ENCODE data around the gene PRSS16.
"Not testable (repeated sequence)": the region's sequence is repeated elsewhere in the genome, so short reads cannot be mapped to it uniquely, and the experiment has no call there.

Gene PRSS16
- 0.27 to 1.7 (median 0.56) reads per million in 4 donors for total RNA-seq

DNA sequence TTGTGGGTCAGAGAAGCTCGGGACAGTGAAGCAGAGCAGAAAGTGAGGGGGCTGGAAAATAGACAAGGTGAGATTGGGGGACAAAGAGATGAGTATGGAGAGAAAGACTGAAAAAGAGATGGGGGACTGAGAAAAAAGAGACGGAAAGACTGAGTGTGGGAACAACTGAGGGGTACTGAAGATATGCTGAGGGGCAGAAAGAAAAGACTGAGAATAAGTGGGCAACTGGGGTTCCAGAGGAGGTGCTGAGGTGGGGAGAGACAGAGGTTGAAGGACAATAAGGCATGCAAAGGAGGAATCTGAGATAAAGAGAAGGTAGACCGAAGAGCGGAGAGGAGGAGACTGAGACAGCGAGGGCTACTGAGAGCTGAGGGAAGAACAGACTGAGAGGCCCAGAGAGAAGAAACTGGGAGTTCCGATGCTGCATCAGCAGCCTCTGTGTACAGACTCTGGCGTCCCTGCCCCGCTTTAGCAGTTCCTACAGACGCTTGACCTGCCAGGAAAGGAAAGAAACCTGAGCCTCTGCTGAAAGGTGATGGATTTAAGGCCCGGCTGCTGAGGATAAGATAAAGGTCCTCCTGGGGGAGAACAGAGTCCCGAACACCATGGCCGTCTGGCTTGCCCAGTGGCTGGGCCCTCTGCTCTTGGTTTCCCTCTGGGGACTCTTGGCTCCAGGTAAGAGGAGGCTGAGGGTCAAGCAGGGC is at the start of gene PRSS16:
Gene PRSS16, plus strand, starts transcription at position 569 of the 704 bp plus-strand sequence. Its CDS starts 37 bp downstream, at position 606.
- DNase-seq = no peak

DNA sequence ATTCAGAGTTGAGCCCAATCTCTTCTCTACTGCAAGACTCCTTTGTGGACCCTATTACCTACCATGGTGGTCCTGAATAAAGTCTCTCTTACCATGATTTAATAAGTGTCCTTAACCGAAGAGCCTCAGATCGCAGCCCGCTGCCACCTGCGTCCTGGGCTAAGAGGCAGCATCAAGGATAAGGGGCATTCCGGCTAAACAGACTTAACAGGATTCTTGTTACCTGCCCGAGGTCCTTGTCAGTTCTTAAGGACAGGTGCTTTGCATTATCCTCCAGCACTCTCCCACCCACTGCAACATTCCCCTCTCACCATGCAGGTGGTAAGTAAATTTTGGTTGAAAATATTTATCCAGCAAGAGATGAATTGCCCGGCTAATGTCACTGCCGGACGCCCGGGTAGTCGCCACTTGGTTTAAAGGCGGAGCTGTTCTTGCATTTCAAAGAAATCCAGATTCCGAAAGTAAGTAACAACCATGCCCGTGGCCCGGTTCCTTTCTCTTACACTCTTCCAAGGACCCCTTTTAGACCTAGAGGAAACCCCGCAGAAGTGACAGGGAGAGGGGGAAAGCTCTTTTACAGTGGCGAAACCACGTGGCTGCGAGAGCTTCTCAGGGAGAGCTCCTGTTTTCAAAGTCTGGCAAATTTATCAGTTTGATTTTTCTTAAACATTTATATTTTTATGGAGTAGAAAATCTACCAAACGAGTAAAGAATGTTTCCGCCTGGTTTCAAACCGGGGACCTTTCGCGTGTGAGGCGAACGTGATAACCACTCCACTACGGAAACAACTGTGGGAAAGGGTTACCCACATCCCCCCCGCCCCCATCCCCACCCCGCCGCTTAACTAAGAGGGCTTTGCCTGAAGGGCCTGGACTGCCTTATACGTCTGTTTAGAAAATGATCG is 41.9 kb upstream of the PRSS16 start:
- peak in 1 of 5 donors; percentile 56 for DNase-seq

- DNase-seq = no peak
Measured at GRCh38 chr6:27206806-27207205, 40.7 kb upstream of the PRSS16 start.

DNA sequence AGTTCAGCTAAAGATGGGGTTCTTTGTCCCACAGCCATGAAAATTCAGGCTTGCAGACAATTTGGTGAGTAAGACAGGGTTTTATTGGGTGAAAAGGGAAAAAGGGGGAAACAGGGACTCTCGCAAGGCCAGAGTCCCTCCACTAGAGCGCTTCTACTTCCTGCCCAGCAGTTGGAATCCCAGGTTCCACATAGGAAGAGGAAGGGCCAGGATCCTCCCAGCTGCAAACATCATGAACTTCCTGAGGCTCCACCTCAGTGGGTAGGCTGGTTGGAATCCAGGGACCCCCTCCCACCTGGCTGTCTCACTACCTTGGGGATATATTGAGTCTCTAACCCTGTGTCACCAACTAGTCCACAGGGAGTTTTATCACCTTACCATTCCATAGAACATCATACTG is 39.5 kb upstream of the PRSS16 start:
- no peak for DNase-seq

GRCh38 chr6:27209196-27209595 is 38.3 kb upstream of the PRSS16 start:
- DNase-seq = no peak

DNA sequence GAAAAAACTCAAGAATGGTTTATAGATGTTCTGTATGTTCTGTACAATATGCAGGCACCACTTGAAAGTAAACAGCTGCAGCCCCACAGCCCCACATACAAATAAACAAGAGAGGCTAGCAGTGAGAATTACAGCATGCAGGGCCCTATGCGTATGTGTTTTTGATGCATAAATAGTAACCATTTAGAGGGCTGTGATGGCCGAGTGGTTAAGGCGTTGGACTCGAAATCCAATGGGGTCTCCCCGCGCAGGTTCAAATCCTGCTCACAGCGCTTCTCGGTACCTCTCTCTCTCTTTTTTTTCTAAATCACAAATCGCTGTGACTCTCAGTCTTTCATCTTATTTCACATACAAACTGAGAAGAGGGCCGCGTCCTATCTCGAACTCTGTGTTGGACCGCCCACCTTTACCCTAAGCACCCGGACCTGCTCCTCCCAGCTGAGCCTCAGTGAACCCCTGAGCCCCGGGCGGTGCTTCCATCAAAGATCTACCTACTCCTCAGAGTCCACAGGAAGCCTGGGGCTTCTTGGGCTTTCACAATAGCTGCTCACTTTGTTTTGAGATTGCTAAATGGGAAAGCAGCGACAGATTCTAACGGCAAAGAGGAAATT is 37.7 kb upstream of the PRSS16 start:
- DNase-seq = no peak

DNA sequence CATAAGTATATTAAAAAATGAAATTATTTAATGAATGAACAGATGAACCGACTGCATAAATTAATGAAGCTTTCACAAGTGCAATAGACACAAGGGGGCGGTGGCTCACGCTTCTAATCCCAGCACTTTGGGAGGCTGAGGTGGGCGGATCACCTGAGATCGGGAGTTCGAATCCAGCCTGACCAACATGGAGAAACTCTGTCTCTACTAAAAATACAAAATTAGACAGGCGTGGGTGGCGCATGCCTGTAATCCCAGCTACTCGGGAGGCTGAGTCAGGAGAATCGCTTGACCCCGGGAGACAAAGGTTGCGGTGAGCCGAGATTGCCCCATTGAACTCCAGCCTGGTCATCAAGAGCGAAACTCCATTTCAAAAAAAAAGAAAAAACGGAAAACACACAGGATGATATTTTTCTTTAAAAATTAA is 34.4 kb upstream of the PRSS16 start:
- DNase-seq = not testable (repeated sequence)

GRCh38 chr6:27213544-27214125 is 33.9 kb upstream of the PRSS16 start:
- DNase-seq = peak in 1 of 5 donors; percentile 20

DNA sequence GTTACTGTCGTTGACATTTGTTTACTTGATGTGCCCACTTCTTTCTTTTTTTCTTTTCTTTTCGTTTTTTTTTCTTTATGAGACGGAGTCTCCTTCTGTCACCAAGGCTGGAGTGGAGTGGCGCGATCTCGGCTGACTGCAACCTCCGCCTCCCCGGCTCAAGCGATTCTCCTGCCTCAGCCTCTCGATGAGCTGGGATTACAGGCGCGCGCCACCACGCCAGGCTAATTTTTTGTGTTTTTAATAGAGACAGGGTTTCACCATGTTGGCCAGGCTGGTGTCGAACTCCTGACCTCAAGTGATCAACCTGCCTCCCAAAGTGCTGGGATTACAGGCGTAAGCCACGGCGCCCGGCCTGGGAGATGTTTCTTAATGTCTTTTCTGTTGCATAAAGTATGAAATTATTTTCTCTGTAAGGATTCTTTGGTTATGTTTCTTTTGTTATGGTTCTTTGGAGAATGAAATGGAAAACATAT is 33.3 kb upstream of the PRSS16 start:
- no peak for DNase-seq

DNA sequence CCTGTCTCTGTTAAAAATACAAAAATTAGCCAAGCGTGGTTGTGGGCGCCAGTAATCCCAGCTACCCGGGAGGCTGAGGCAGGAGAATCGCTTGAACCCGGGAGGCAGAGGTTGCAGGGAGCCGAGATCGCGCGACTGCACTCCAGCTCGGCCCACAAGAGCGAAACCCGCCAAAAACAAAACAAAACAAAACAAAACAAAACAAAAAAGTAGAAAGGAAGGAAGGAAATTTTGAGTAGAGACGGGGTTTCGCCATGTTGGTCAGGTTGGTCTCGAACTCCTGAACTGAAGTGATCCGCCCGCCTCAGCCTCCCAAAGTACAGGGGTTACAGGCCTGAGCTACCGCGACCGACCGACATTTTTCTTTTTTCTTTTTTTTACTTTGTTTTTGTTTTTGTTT is 30.6 kb upstream of the PRSS16 start:
- DNase-seq = no peak

DNA sequence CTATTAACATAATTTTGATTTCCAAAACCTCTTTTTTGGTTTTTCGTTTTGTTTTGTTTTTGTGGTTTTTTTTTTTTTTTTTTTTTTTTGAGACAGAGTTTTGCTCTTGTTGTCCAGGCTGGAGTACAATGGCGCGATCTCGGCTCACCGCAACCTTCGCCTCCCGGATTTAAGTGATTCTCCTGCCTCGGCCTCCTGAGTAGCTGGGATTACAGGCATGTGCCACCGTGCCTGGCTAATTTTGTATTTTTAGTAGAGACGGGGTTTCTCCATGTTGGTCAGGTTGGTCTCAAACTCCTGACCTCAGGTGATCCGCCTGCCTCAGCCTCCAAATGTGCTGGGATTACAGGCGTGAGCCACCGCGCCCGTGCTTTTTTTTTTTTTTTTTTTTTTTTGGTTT is 24.5 kb upstream of the PRSS16 start:
- DNase-seq = not testable (repeated sequence)

GRCh38 chr6:27224729-27225128 is 22.8 kb upstream of the PRSS16 start:
- DNase-seq = no peak

GRCh38 chr6:27228963-27229477 is 18.5 kb upstream of the PRSS16 start:
- DNase-seq = no peak

- DNase-seq = no peak
Measured at GRCh38 chr6:27230758-27231111, 16.8 kb upstream of the PRSS16 start.

GRCh38 chr6:27234576-27234975 is 12.9 kb upstream of the PRSS16 start:
- no peak for DNase-seq

- peak in 2 of 5 donors; percentile 18 to 44 for DNase-seq
Measured at GRCh38 chr6:27237089-27237803, 10.3 kb upstream of the PRSS16 start.

DNA sequence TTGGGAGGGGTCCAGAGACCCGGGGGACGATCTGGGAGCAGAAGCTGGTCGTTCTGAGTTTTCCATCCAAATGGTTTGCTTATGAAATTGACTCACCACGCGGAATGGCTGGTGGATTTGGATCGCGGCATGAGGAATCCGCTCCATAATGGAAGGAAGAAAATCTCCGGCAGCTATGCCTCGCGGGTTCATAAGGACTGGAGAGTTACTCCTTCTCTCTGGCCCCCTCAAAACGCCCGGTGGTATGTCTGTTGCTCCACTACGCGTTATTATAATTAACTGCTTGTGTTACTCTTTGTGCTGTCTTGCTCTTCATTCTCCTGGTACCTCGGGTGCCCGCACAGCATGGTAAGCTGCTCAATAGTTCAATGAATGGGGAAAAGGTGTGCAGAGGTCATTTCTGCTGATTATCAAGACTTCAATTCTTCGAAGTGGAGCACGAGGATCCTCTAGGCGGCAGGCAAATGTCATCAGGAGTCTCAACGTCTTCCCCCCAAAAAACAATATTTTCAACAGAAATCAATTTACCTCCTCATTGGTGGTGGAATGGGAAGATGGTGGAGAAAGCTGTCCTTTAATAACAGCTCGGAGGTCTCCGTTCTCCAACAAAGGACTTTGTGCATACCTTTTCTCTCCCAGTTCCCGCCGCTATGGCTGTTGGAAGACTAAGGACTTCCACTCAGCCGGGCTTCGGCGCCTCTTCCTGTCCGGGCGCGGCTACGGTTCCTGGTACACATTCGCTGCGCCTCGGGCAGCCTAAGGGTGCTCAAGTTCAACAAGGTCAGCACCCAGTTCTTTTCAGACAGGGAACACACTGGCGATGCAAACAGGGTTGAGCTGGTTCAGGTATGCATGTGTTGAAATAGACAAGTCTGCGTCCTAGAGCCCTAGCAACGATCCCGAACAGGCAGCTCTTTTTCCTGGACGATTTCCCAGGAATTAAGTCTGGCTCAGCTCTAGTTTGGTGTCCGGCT is 9.2 kb upstream of the PRSS16 start:
- no peak for DNase-seq

- no peak for DNase-seq
Measured at GRCh38 chr6:27239258-27239657, 8.2 kb upstream of the PRSS16 start.

DNA sequence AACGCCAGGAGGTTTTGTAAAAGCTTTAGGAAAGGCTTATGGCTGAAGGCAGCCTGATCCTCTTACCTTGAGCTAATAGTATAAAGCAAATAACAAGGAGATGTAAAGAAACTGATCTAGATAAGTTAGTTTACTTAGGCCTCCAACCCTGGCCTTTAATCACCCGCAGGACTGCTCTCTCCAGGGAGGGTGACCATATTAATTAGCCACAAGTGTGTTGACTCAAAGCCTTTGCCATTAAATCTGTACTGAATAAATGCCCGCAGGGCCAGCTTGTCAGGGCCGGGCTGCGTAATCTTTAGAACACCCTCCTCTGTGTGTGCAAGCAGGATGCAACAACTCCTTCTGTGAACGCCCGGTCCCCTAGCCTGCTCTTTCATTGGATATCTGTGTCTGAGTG is 6.1 kb upstream of the PRSS16 start:
- DNase-seq = no peak

DNA sequence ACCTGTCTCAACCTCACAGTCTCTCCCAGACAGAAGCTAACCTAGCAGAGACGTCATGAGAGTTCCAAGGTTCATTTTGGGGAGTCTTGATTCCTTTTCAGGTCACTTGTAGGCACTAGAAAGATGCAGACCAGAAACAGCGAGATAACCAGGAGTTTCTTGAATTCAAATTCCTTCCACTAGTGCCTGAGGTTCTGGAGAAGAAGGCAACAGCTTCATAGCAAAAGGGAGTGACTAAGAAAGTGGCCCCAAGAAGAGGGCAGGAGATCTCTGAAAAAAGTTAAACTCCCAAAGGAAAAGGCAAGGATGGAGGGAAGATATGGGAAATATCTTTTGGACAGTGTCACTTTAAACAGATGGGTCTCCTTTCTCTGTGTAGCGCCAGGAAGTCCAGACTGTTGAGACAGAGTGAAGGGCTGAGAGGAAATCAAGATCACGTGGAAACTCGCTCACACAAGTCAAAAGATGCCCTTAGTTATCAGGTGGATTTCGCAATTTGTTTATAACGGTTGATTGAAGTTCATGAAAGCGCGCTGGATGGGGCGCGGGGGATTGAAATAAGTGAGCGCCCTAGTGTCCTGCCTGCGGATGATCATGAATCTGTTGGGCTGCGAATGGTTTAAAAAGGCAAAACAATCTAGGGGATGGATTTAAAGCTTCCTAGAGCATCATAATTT is 4.8 kb upstream of the PRSS16 start:
- DNase-seq = no peak

All from T-helper 1 cell (primary cell).